Measurements from ENCODE around the gene PURA.

DNA sequence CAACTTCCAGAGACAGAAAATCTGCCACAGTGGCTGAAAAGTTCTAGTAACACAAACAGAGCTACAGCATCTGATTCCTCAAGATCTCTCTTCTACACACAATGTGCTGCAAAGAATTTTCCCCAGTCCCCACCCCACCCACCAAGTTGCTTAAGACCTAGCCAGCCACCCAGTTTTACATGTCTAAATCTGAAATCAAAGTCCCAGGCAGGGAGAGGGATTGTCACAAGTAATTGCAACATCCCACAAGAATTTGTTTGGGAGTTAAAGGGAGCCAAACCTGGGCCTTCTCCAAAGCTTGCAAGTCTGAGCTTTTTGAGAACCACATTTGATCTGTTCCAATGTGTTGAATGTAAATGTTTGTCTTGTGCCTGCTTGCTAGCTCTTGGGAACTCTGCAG is 27.3 kb downstream of the PURA start:
- TF ChIP-seq, protein P1, sequence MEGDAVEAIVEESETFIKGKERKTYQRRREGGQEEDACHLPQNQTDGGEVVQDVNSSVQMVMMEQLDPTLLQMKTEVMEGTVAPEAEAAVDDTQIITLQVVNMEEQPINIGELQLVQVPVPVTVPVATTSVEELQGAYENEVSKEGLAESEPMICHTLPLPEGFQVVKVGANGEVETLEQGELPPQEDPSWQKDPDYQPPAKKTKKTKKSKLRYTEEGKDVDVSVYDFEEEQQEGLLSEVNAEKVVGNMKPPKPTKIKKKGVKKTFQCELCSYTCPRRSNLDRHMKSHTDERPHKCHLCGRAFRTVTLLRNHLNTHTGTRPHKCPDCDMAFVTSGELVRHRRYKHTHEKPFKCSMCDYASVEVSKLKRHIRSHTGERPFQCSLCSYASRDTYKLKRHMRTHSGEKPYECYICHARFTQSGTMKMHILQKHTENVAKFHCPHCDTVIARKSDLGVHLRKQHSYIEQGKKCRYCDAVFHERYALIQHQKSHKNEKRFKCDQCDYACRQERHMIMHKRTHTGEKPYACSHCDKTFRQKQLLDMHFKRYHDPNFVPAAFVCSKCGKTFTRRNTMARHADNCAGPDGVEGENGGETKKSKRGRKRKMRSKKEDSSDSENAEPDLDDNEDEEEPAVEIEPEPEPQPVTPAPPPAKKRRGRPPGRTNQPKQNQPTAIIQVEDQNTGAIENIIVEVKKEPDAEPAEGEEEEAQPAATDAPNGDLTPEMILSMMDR (IDR thresholded peaks at IDR 0.05): no peak
- no peak for TF ChIP-seq POLR2A (IDR thresholded peaks at IDR 0.05)
